NB4 (cell line): ENCODE measurements around the gene TSGA10.

Source experiments
- MYC ChIP-seq: IDR thresholded peaks from 2 replicates; pipeline ENCODE4 v1.6.1; 2011; ENCODE audit warnings: low read depth, low read length
- POLR2A ChIP-seq: IDR thresholded peaks from 2 replicates; pipeline ENCODE4 v1.6.1; 2011; ENCODE audit warnings: mild to moderate bottlenecking; ENCODE audit not compliant: insufficient read length; ENCODE audit errors: extremely low read depth
- TF ChIP-seq, protein P1 (sequence below): IDR thresholded peaks from one replicate; pipeline ENCODE4 v1.5.1; 2012; ENCODE audit warnings: low read depth, low read length
- TF ChIP-seq, protein P2 (sequence below): IDR thresholded peaks from 2 replicates; pipeline ENCODE4 v1.6.1; 2011; ENCODE audit warnings: low read depth, low read length

DNA sequence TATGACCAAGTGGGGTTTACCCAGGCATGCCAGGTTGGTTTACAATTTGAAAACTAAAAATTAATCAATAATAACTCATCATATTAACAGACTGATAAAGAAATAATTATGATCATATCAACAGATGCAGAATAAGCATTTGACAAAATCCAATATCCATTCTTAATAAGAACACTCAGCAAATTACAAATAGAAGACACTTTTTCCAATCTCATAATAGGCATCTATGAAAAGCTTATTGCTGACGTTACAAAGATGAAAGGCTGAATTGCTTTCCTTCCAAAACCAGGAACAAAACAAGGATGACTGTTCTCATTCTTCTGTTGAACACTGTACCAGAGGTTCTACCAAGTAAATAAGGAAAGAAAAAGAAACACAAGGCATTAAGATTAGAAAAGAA lies 68.4 kb downstream of the TSGA10 start:
- TF ChIP-seq, protein P1, sequence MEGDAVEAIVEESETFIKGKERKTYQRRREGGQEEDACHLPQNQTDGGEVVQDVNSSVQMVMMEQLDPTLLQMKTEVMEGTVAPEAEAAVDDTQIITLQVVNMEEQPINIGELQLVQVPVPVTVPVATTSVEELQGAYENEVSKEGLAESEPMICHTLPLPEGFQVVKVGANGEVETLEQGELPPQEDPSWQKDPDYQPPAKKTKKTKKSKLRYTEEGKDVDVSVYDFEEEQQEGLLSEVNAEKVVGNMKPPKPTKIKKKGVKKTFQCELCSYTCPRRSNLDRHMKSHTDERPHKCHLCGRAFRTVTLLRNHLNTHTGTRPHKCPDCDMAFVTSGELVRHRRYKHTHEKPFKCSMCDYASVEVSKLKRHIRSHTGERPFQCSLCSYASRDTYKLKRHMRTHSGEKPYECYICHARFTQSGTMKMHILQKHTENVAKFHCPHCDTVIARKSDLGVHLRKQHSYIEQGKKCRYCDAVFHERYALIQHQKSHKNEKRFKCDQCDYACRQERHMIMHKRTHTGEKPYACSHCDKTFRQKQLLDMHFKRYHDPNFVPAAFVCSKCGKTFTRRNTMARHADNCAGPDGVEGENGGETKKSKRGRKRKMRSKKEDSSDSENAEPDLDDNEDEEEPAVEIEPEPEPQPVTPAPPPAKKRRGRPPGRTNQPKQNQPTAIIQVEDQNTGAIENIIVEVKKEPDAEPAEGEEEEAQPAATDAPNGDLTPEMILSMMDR, result no peak
- TF ChIP-seq POLR2A (no peak), MYC (no peak)
- TF ChIP-seq, protein P2, sequence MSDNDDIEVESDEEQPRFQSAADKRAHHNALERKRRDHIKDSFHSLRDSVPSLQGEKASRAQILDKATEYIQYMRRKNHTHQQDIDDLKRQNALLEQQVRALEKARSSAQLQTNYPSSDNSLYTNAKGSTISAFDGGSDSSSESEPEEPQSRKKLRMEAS, result no peak
